G401 (cell line): ENCODE measurements around the gene CD163. TPM values are rescaled to one million over a fixed set of nuclear protein-coding genes. Genes with fewer than 3 reads are reported as not detected.
"Not testable (repeated sequence)": the region's sequence is repeated elsewhere in the genome, so short reads cannot be mapped to it uniquely, and the experiment has no call there.

Source experiments
- DNase-seq: peaks from one replicate; pipeline ENCODE4 v3.0.0-alpha.2; 2015; ENCODE audit warnings: low spot score
- in situ Hi-C: cut with HindIII; loops from 2 replicates; pipeline ENCODE4 v1.10.0; 2016; ENCODE audit warnings: low sequenced_read_pairs, mixed read lengths
- total RNA-seq: library from RNA; depleted of rRNA; stranded (reverse); fragments of >200 nt; shearing (Covaris generic); gene quantifications from 2 replicates; pipeline ENCODE4 v1.2.3, GENCODE V29; 2014; rRNA removed

CD163 gene
- total RNA-seq, 1 experiment from 2014 or later: not detected

DNA sequence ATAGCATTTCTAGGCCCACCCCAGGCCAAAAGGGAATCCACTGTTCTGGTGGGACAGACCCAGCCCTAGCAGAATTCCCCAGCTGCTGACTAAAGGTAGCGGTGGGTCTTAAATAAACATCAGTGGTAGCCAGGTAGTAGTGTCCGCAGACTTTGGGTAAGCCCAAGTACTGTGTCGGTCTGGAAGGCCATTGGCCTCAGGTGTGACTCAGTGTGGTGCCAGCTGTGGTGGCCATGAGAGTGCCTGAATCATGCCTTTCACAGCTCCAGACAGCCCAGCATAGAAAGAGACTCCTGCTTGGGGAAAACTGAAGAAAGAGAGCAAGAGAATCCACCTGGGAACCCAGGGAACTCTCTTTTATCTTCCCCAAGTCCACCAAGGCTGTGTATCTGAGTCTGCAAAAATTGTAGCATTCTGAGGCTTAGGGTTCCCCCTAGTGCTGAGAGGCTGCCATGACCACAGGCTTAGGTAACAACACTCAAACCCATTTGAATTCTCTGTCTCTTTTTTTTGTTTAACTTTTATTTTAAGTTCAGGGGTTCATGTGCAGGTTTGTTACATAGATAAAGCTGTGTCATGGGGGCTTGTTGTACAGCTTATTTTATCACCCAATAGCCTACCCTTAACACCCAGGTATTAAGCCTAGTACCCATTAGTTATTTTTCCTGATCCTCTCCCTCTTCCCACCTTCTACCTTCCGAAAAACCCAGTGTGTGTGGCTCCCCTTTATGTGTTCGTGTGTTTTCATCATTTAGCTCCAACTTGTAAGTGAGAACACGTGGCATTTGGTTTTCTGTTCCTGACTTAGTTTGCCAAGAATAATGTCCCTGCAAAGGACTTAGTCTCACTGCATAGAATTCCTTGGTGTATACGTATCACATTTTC lies 43.0 kb downstream of the CD163 start:
- in situ Hi-C loops: no loop called here
- DNase-seq: peak; percentile 32

DNA sequence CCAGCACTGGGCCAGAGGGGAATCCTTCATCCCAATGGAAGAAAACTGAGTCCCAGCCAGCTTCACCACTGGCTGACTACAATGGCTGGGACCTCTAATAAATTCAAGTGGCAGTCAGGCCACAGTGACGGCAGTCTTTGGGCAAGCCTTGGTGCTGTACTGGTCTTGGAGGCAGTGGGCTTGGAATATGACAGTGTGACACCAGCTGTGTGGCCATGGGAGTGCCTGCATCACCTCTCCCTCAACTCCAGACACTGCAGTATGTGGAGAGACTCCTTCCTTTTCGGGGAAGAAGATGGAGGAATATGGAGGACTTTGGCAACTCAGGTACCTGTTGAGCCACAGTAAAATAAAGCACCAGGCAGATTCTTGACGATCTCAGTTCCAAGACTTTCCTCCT lies 43.6 kb downstream of the CD163 start:
- in situ Hi-C loops: no loop called here
- no peak for DNase-seq

DNA sequence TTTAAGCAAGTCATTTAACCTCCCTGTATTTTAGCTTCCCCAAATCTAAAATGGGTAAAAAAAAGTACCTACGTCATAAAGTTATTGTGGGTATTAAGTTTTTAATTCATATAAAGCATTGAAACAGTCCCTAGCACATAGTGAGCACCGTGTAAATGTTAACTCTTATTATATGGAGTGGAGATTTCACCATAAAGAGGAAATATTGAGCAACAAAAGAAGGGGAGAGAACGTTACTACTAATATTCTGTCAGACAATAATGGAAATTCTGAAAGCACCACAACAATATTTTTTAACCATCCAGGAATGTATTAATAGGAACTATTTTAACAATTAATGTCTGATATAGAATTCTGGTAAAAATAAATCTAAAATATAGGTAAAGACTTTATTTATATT lies 51.8 kb downstream of the CD163 start:
- in situ Hi-C loops: no loop called here
- no peak for DNase-seq

DNA sequence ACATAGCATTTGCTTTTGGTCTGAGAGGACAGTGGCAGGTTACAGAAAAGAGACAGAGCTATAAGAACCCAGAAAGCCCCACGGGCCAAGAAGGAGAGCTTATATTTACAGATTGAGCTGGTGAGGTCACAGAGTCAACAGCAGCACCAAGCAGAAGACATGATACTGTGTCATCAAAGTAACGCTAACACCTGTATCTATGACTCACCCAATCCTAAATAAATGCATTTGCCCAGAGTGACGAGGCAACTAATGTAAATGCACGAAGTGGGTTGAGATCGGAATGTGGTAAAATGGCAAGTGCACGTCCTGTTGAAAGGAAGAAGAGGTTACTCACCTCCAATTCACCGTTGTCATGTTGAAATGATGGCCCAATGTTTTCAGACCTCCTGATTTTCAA lies 52.9 kb downstream of the CD163 start:
- no peak for DNase-seq
- in situ Hi-C loops: no loop called here

DNA sequence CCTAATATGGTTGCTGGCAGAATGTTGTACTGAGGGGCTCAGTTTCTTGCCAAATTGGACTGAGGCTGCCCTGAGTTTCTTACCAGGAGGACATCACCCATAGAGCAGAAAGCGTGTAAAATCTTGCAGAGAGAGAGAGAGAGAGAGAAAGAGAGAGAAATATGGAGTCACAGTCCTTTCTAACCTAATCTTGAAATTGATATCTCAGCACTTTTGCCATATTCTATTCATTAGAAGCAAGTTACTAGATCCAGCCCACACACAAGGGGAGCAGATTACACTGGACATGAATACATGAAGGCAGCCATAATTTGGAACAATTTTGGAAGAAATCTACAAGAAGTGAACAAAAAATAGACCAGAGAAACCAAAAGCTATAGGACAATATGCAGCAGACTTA lies 55.5 kb downstream of the CD163 start:
- DNase-seq: no peak
- in situ Hi-C loops: no loop called here

DNA sequence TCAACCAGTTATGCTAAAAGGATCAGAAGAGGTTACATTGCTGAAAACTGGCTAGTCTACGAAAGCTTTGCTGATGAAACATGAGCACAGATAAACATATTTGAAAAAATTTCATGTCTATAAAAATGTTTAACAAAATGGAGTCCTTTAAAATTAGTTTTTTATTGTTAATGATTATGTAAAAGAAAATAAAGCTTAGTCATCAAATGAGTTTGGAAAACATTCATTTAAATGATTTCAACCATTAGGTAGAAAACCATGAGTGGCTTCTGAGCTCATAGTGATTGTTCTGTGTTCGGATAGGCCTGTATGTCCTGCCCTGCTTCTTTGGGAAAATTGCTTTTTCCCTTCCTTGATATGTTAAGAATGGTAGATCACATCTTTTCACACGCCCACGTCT lies 59.0 kb downstream of the CD163 start:
- no peak for DNase-seq
- in situ Hi-C loops: no loop called here

DNA sequence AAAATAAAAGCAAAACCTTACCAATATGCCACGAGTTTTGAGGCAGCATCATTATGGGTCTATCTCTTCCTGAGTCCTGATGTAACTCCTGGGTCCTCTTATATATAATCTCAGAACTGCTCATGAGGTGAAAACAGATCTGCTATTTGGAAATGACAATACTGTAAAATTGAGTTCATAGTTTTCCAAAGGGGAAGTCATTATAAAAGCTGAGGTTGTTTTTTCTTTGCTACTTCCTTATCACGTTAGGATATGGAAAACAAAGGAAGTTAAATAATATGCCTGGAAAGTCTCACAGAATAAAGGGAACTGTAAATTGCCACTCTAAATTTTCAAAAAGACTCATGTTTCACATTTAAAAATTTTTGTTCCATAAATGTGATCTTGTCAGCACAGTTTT lies 59.5 kb downstream of the CD163 start, which contains the start of gene CD163L1:
TSS of gene CD163L1 (minus strand) at position 78 of the 400 bp plus-strand sequence. CDS start at position 52, 26 bp downstream.
- no peak for DNase-seq
- in situ Hi-C loops: no loop called here

DNA sequence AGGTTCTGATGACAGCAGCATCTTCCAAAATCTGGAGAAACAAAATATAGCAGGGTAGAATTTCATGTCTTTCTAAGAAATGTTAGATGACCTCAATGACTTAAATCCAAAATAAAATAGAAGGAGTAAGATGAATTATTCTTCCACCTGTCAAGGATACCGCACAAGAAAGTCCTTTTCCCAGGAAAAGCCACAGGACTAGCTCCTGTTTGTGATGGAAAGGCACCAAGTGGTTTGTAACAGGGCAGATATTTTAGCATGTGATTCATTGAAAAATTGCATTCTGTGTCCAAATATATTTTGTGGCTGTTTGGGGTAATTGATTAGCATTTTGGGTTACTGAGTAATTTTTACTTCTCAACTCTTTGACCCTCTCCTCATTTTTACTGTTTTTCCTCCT lies 62.4 kb downstream of the CD163 start:
- in situ Hi-C loops: no loop called here
- DNase-seq: no peak

DNA sequence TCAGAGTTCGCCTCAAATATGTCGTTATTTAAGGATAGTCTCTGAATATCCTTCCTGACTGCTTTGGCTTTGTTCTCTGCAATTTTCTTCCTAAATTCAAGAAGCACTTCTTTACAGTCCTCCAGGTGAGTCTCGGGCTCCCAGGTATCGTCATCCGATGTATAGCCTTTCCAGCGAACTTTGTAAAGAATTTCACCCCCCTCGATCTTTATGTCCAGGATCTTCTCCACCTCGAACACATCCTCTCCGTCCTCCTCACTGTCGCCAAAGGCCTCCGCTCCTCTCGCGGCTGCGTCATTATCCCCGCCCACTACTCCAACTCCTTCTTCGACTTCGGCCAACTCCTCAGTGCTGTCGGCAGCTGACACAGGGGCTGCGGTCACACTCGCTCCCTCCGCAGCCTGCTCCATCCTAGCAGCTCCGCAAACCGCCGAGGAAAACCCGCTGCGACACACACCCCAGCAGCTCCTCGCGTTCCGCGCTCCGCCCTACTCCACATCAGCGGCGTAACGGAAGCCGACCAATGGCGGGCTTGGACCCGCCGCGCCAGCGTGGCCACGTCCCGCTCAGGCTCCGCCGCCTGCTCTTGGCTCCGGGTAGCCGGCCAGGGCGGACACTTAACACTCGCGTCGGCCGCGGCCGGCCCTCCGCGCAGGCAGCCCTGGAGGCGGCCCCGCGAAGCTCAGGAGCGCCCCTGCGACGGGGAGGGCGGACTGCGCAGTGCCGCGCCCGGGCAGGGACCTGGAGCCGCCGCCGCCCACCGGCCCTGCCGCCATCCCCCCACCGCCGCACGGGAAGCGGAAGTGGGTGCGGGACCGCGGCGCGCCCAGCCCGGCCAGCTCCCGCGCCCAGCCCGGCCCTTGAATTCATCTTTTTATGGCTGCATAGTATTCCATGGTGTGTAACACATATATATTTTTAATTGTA lies 63.7 kb downstream of the CD163 start:
- in situ Hi-C loops: no loop called here
- no peak for DNase-seq

DNA sequence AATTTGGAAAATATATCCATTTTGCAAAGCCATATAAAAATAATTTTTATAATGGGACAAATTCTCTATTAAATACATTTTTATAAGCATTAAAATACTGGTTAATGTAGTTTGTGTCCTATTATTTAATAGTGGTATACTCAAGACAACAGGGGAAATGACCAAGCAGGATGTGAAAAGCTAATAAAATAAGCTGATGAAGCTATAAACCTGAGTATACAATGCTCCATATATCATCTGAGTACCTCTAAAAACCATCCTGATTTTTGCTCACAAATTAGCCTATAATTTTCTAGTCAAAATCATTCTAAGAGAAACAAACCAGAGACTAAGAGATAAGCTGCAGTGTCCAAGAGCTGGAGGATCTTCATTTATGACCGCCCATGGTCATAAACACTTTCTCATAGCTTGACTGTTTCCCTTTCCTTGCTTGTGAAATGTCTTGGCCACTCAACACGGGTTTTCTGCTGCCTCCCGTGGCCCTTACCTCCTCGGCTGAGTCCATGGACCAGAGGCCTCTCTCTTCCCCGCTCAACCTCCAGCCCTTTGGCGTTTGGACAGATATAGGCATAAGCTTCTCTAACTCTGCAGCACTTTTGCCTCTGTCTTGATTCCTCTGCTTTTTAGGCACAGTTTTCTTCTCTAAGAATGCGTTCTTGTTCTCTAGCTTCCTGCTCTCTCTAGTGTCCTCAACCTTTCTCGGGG lies 65.1 kb downstream of the CD163 start:
- in situ Hi-C loops, DNase-seq: not testable (repeated sequence)

DNA sequence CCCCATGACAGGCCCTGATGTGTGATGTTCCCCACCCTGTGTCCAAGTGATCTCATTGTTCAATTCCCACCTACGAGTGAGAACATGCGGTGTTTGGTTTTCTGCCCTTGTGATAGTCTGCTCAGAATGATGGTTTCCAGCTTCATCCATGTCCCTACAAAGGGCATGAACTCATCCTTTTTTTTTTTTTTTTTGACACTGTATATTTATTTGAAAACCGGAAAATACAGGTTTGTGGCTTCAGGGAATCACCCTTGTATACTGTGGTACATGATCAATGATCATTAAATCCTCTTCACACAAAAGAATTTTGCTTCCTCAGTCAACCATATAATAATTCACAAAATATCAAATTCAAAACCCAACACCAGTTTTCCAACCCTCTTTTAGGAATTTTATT lies 66.1 kb downstream of the CD163 start:
- DNase-seq, in situ Hi-C loops: not testable (repeated sequence)

DNA sequence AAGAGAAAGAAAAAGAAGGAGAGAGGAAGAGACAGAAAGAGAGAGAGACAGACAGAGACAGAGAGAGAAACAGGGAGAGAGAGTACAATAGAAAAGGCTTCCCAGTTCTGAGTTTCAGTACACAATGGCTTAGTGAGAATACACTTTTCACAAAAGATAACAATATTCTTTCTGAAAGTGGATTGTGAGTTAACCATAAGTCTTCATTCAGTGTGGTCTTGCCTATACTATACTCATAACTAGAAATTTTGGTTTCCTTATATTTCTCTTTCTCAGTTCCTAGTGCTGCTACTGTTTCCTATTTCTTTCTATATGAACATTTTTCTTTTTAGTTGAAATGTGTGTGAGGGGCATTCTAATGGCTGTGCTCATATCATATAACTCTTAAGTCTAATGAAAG lies 68.9 kb downstream of the CD163 start:
- no peak for DNase-seq
- in situ Hi-C loops: no loop called here

DNA sequence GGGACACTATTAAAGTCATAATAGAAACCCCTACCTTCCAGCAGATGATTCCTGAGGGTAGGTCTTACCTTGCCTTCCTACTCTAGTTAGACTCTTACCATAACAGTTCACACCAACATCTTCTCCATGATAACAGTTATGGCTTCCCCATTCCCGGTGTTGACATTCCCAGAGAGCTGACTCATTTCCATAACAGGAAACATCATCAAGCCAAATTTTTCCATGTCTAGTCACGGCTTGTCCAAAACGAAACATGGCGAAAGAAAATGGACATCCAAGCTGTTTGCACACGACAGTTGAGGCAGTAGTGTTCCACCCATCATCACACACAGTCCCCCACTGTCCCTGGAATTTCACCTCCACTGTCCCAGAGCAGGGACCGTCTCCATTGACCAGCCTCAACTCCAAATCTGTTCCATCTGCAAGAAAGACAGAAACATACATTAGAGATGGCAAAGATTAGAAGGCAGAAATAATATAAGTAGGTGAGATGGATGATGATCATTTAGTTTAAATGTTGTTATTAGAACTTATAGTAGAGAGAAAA lies 70.2 kb downstream of the CD163 start:
- in situ Hi-C loops: no loop called here
- no peak for DNase-seq

DNA sequence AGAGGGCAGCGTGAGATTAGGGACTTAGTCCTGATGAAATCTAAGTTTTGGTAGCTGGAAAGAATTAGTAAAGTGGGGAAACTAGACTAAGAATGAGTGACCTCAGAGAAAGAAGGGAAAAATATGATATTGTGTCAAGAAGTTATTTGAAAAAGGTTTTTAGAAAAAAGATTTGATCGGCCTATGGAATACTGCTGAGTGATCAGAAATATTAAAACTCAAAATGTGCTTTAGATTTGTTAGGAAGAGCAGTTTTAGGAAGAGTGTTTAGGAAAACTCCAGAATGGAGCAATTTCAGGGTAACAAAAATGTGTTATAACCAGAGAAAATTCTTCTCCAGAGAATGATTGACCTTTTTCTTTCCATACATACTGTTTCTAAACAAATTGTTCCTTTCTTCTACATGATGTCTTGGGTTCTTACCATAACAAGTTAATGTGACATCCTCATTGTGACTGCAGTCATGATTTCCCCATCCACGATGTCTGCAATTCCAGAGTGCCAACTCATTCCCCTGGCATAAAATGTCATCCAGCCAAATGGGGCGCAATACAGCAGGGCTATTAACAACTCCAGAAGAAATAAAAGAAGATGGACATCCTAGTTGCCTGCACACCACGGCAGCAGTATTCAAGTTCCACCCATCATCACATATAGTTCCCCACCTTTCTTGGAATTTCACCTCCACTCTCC lies 71.4 kb downstream of the CD163 start:
- in situ Hi-C loops: no loop called here
- no peak for DNase-seq

Other genes starting within 250 kb of the CD163 start
- not detected in 2 replicates for gene ACSM4, start 199.7 kb downstream of the CD163 start, total RNA-seq
- not detected in 2 replicates for gene CD163L1, start 59.6 kb downstream of the CD163 start, total RNA-seq
- not detected in 2 replicates for gene APOBEC1, start 162.1 kb upstream of the CD163 start, total RNA-seq
- gene GDF3, start 192.0 kb upstream of the CD163 start, total RNA-seq: not detected in 2 replicates
- gene DPPA3, start 207.7 kb upstream of the CD163 start, total RNA-seq: not detected in 2 replicates
- not detected in 2 replicates for gene CLEC4C, start 243.6 kb upstream of the CD163 start, total RNA-seq